NCI-H1436 (cell line): Measurements from ENCODE around the gene GPC5.
"Not testable (repeated sequence)": the region's sequence is repeated elsewhere in the genome, so short reads cannot be mapped to it uniquely, and the experiment has no call there.

Source experiments
- DNase-seq: peaks from one replicate; lab custom pipeline; 2025; lab: John Stamatoyannopoulos, UW

Gene GPC5

DNA sequence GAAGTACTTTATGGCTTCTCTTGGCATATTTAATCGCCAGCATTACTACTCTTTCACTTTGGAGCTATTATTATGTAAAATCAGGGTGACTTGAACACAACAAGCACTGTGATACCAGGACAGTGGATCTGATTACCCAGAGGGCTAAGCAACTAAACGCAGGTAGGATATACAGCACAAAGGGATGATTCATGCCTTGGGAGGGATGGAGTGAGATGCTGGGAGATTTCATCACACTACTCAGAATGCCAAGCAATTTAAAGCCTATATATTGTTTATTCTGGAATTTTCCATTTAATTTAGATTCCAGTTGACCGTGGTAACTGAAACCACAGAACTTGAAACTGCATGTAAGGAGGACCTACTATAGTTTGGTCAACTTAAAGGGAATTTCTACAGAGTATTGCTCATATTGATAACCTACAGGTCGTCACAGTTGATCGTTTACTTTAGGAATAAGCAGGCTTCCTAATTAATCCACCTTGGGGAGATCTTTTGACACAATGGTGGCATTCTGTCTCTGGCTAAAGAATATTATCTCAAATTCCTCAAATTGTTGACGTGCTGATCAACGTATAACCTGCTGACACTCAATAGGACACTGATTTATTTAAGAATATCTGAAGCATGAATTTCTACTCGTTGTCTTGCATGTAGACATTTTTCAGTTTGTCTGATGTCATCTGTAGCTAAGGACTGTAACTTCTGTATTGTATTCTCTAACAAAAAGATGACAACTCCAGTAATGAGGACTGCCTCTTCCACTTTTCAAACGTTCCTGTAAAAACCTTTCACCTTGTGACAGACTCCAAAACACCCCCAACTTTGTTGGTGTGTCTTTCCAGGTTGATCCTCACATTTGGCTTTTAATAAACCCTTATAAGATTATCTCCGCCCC is 254.2 kb downstream of the GPC5 start:
- DNase-seq = no peak

DNA sequence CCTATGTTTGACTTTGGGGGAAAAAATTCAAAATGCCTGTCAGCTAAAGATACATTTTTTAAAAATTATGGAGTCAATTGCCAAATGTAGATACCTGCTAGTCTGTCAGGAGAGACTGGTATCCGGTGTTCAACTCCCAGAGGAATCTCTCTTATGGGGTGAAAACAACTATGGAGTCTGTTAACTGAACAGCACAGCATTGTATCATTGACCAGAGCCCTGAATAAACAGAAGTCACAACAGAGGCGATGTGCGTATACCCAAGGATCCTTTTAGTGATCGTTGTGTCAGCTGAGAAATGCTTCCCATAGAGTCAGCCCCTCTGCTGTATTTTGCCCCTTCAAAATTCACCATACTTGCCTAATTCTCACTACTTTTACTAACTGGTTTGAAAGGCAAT is 257.3 kb downstream of the GPC5 start:
- DNase-seq = no peak

DNA sequence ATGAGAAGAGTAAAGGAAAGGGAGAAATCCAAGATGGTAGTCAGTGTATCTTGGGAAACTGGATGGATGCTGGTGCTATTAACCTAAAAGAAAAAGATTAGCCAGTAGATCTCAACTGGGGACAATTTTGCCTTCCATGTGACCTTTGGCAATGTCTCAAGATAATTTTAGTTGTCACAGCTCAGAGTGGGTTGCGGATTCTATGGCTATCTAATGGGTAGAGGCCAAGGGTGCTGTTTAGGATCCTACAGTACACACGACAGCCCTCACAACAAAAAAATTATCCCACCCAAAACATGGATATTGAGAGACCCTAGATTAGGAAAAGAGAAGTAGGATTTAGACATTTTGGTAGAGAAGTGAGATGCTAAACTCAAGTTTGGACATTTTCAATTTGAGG is 258.9 kb downstream of the GPC5 start:
- no peak for DNase-seq

DNA sequence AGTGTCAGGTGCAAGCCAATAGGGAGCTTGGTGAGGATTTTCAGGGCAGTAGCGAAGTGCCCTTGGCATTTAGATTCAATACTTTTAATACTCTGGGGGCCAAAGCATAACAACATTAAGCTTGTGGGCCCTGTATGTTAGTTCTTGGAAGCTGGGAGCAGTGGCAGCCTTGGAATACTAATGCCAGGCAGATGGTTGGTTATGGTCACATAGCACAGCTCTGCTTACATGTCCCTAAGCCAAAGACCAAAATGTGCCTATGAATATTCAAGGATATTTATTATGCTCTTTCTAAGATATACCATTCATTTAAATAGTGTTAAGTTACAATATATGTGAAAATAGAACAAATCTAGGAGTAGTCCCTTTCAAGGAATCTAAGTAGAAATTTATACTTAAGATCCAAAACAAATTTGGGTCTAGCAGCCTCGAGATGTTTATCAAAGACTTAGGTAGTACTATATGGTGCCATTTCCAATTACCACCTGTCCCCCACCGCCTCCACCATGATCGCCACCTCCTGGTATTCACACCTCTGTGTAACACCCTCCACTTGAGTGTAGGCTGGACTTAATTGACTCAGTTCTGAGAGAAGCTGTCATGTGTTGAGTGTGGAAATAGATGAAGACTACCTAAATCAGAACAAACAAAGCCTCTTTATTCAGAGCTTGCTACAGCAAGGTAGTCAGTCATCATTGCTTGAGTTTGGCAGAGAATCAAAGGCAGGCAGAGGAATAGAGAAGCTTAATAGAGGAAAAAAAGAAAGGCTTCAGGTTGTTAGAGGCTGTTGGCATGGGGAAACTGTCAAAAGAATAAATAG is 261.0 kb downstream of the GPC5 start:
- no peak for DNase-seq

DNA sequence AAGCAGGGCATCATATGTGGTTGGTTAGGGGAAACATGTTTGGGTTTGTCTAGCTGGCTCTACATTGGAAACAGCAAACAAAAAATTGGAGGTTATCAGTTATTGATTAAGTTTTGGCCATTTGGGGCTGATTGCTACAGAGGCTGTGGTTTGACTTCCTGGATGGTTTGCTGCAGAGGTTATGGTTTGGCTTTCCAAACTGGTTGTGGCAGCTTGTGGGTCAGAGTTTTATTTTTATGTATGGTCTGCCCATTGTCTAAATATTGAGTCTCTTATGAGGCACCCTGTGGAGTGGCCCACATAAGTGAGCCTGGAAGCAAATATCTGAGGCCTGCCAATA is 261.6 kb downstream of the GPC5 start:
- DNase-seq = no peak

DNA sequence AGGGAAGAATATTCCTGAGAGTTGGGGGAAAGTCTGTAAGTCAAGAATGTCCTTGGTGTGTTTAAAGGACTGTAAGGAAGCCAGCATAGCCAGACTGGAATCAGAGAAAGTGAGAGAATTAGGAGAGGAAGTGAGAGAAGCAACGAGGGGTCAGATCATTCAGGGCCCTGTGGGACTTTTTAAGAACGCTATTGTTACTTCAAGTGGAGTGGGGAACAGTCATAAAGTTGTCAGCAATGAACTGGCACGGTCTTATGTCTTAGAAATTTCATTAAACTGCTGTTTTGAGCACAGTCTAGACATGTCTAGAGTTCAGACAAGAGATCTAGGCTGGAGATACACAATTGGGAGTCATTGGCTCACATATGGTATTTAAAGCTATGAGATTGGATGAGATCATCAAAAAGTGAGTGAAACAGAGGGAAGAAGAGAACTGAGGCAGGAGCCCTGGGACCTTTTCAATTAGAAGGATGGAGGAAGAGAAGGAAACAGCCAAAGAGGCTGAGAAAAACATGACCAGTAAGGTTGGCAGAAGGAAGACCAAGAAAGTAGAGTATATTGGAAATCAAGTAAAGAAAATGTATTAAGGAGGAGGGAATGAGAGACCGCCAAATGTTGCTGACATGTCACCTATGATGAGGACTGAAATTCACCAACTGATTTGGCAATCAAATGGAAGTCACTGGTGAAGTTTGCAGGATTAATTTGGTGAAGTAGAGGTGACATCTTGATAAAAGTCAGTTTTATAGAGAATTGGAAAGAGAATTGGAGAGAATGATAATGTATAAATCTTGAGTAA is 263.5 kb downstream of the GPC5 start:
- DNase-seq = no peak

DNA sequence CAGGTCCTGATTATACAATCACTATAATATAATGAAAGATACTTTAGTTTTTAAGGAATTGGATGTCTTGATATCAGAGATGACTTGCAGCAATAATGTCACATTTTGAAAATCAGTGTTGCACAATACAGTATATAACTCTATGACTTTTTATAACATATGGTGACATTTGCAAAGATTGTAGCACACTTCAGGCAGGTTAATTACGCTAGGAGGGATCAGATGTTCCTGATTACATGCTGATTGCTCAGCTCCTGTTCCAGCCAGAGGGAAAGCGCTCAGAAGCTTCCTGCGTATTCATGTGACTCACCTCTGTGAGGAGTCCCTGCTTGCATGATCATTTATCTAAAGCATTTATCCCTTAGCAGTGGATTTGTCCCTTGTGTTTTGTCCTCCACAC is 265.6 kb downstream of the GPC5 start:
- no peak for DNase-seq

DNA sequence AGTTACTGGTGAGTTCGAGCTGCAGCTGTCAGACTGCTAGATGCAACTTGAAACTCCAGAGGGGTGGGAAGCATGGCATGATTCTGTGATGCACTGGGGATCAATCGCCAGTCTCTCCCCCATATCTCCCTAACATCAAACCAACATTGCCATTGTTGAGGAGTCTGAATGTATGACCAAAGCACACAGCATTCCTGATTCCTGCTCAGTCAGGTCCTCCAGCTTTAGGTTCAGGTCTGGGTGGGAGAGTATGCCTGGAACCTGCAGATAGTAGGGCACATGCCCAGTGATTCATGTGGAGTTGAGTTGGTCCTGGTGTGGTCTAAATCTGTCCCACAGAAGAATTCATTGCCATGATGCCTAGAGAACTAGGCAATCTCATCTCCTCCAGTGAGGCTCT is 269.1 kb downstream of the GPC5 start:
- DNase-seq = no peak

DNA sequence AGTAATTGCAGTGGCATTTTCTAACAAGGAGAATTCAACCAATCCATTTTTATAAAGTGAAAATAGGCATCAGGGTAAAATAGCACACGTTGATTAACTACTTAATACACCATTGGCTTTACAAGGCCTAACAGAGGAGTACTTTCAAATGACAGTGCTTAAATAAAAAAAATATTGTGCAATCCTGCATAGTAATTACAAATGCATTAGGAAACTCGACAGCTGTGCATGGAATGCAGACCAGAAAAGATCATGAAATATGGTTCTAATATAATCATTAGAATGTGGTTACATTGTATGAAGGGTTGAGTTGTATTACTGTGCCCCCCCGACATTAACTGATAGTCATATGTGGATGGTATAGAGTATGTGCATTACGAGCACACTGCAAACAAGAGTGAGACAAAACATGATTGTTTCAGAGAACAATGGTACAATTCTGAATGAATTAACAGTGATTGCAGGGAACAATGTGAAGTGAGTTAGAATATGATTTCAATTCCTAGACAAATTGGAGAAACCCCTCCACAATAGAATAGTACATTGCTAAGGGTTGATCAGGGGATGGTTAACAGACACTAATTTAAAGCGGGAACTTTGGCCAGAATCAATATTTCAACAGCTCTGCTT is 270.6 kb downstream of the GPC5 start:
- no peak for DNase-seq

DNA sequence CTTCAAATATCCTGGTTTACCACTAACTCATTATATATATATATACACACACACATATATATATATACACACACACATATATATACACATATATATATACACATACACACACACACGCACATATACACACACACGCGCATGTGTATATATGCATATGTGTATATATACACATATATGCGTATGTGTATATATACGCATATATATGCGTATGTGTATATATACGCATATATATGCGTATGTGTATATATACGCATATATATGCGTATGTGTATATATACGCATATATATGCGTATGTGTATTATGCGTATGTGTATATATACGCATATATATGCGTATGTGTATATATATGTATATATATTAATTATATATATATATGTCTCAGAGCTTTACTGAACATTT is 275.9 kb downstream of the GPC5 start:
- not testable (repeated sequence) for DNase-seq

DNA sequence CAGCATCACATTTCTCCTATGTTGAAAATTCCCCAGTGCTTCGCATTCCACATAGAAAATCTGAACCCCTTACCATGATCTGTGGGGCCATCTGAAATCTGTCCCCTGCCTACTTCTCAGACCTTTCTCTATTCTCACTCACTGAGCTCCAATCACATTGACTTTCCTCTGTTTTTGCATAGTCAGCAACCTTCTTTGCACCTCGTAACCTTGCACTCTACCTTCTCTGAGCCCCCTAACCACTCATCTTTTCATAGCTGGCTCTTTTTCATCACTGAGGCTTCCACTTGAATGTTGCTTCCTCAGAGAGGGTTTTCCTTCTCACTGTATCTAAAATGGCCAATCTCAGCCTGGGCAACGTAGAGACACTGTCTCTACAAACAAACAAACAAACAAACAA is 286.3 kb downstream of the GPC5 start:
- no peak for DNase-seq

DNA sequence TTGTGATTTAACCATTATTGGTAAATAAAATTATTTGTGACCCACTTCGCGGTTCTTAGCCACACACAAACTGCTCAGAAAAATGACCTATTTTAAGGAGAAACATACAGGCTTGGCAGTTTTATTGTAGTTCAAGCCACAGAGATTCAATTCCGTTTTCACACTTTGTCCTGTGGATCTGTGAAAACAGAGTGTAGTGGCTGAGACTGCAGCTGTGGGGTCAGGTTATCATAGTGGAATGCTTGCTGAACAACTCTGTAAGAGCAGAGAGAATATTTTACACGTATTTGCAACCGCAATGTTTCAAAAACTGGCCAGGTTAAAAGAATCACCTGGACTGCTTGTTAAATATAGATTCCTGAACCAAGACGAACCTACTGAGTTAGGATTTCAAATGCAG is 292.5 kb downstream of the GPC5 start:
- no peak for DNase-seq

DNA sequence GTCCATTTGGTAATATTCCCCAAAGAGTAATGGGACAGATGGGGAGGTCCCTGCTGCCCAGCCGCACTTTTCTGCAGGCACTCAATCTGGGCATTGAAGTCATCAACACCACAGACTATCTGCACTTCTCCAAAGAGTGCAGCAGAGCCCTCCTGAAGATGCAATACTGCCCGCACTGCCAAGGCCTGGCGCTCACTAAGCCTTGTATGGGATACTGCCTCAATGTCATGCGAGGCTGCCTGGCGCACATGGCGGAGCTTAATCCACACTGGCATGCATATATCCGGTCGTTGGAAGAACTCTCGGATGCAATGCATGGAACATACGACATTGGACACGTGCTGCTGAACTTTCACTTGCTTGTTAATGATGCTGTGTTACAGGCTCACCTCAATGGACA is 295.0 kb downstream of the GPC5 start:
- DNase-seq = no peak

DNA sequence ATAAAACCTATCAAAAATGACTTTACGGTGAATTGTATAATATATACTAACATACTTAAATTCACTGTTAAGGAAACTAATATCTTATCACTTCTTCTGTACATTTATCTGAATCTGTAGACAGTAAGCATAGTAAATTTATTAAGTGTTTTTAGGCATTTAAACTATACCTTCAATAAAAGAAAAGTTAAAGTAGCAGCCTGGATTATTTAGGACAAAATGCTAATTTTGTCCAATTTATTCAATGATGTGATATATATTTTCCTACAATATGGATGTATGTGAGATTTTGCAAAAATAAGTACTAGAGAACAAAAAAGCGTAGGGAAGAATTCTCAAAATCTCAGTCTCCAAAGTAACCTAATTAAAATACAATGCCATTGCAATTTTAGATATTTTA is 299.9 kb downstream of the GPC5 start:
- DNase-seq = no peak

DNA sequence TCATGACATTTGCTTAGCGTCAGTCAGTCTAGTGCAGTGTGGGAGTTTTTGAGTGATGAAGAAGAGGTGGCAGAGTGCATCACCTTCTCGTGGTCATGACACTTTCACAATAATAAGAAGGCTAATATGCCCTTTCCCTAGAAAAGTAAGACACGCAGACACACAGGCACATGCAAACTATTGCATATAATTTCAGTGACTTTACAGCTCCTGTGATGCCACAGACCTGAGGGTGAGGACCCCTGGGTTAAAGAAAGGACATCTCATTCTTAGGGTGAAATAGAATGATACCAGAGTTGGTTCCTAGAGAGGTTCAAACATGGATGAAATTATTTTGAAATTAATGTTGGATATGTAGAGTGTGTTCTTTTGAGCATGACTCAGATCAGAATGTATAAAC is 300.3 kb downstream of the GPC5 start:
- no peak for DNase-seq

DNA sequence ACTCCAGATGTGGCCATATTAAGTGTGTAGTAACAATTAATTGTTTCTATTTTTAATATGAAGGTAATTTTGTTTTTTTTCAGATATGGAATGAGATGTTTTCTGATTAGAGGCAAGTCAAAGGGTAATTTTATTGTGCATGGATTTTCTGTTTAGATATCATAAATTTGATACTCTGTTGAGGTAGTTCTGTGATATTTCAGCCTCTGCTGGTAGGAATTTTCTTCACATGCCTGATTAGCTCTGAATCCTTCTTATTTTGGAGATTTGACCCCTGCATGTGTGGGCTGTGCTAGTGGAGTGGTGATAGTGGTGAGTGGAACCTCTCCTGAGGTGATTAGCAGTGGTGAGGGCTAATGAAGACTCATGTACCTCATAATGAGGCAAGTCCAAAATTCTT is 301.4 kb downstream of the GPC5 start:
- DNase-seq = no peak

DNA sequence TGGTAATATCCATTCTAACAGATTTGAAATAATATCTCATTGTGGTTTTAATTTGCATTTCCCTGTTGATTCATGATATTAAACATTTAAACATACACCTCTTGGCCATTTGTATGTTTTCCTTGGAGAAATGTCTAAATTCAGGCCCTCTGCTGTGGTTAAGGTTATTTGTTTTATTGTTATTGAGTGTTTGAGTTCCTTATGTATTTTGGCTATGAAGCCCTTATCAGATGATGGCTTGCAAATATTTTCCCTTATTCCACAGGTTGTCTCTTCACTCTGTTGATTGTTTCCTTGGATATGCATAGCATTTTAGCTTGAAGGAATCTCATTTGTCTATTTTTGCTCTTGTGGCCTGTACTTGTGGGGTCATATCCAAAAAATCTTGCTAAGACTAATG is 303.6 kb downstream of the GPC5 start:
- DNase-seq = no peak

DNA sequence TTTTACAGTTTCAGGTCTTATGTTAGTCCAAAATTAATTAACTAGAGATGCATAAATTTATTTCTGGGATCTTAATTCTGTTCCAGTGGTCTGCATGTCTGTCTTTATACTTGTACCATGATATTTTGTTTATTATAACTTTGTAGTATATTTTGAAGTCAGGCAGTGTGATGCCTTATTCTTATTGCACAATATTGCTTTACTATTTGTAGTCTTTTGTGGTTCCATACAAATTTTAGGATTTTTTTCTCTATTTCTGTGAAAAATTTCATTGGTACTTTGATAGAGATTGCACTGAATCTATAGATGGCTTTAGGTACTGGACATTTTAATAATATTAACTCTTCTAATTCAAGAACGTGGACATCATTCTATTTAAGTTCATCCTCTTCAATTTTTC is 304.0 kb downstream of the GPC5 start:
- no peak for DNase-seq

DNA sequence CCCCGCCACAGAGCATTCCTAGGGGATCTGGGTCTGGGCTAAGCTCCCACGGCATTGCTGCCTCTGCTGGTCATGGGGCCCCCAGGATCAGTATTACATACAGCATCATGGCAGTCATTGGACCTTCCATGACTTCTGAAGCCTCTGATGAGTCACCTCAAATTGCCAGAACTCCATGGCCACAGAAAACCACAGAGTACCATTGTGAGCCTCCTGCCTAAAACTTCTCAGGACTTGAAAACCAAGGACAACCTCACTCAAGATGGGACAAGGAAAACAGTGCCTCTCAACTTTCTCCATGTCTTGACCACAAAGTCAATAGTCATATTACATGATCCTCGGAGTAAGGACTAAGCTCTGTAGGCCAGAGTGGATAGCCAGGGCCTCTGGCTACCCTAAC is 306.0 kb downstream of the GPC5 start:
- DNase-seq = no peak

DNA sequence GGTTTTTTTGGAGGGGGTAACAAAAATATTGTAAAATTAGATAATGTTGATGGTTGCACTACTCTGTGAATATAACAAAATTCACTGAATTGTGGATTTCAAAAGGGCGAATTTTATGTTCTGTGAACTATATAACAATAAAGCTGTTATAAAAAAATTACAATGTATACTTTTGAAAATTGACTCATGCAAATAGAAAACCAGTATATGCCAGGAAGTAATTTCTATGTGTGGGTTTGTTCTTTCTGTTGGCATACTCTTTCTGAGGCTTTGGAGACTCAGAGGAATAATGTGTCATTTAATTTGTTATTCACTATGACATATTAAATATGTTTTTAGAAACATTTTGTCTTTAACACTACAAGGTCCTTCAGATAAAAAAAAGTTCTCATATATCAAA is 310.1 kb downstream of the GPC5 start:
- DNase-seq = no peak

DNA sequence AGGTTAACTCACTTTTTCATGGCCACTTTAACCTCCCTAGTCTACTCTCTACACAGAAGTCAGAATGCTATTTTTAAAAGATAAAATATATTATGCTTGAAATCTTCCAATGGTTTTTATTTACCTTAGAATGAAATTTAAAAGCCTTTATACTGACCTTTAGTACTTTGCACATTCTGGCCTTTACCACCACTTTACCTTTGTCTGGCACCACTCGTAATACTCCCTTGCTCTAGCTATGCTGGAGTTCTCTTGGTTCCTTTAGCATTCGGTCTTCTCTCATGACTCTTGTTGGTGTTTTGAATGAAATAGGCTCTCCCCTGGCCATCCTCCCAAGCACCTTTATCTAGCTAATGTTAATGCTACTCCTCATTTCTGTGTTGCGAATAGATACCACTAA is 310.8 kb downstream of the GPC5 start:
- DNase-seq = no peak

DNA sequence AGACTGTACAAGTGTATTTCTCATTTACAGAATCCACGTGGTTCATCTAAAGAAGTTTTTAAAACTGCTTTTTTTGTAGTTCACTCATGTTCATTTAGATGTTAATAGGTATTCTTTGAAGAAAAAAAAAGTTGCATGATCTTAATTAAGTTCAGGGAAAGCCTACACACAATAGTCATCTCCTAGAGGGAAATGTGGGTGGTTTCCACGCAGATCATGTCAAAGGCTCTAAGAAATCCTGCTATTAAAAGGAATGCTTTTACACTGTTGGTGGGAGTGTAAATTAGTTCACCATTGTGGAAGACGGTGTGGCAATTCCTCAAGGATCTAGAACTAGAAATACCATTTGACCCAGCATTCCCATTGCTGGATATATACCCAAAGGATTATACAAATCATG is 312.3 kb downstream of the GPC5 start:
- no peak for DNase-seq
